22Rv1 (cell line): Measurements from ENCODE around the gene MLX.

ENCODE experiments used
- ZFX ChIP-seq: fragments of 450-650 bp; IDR thresholded peaks from 2 replicates; pipeline ENCODE4 v1.6.1; 2017; ENCODE audit warnings: antibody characterized with exemption, borderline replicate concordance
- TF ChIP-seq, protein P1 (sequence below): fragments of 450-650 bp; IDR thresholded peaks from 2 replicates; pipeline ENCODE4 v1.5.1; 2017; ENCODE audit warnings: mild to moderate bottlenecking

DNA sequence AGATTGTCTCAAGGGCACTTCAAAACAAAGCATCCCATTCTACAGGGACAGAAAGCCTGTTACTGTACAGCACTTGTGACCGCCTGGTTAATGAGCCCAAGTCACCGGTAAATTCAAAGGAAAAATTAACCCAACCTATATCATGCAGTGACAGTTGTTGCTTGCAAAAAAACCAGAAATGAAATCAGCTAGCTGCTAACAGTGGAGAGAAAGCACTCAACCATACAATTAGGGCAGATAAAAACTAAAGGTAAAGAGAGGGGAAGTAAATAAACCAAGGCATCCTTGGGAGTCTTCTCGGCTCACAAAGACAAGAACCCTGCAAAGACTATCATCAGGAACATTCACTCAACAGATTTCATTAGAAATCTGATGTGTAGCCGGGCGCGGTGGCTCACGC lies 36.4 kb downstream of the MLX start:
- TF ChIP-seq, protein P1, sequence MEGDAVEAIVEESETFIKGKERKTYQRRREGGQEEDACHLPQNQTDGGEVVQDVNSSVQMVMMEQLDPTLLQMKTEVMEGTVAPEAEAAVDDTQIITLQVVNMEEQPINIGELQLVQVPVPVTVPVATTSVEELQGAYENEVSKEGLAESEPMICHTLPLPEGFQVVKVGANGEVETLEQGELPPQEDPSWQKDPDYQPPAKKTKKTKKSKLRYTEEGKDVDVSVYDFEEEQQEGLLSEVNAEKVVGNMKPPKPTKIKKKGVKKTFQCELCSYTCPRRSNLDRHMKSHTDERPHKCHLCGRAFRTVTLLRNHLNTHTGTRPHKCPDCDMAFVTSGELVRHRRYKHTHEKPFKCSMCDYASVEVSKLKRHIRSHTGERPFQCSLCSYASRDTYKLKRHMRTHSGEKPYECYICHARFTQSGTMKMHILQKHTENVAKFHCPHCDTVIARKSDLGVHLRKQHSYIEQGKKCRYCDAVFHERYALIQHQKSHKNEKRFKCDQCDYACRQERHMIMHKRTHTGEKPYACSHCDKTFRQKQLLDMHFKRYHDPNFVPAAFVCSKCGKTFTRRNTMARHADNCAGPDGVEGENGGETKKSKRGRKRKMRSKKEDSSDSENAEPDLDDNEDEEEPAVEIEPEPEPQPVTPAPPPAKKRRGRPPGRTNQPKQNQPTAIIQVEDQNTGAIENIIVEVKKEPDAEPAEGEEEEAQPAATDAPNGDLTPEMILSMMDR = no peak
- TF ChIP-seq ZFX = no peak
